ENCODE data around the gene ALOX12. TPM values are rescaled to one million over a fixed set of nuclear protein-coding genes. Genes with fewer than 3 reads are reported as not detected.
"Not testable (repeated sequence)": the region's sequence is repeated elsewhere in the genome, so short reads cannot be mapped to it uniquely, and the experiment has no call there.

The ALOX12 gene
- total RNA-seq, 2 donors from 2014 or later: not detected

GRCh38 chr17:7046127-7046724 is 50.4 kb downstream of the ALOX12 start:
- peak overlapping the region; percentile 77 to 84 for H3K27ac Mint-ChIP-seq
- DNase-seq (ENCODE audit: low spot score in 2 of 2) (no peak), ATAC-seq (peak; percentile 30 to 43)

GRCh38 chr17:7046725-7047397 is 51.0 kb downstream of the ALOX12 start:
- H3K27ac Mint-ChIP-seq: peak overlapping the region; percentile 13 to 77
- H3K9me3 Mint-ChIP-seq, H3K36me3 Mint-ChIP-seq: not testable (repeated sequence)
- peak; percentile 61 to 80 for DNase-seq (ENCODE audit: low spot score in 2 of 2)
- ATAC-seq: peak; percentile 23 to 28

More at GRCh38 chr17:7046127-7046724, 50.4 kb downstream of the ALOX12 start:
- Mint-ChIP-seq H3K36me3 (no peaks in the 10 kb centered on the region), H3K9me3 (no peaks in the 10 kb centered on the region)

- peak overlapping the region; percentile 52 to 77 for H3K27ac Mint-ChIP-seq
- no peaks in the 10 kb centered on the region for H3K9me3 Mint-ChIP-seq
- ATAC-seq (peak; percentile 77 to 87), DNase-seq (ENCODE audit: low spot score in 2 of 2) (no peak)
- H3K36me3 Mint-ChIP-seq: no peaks in the 10 kb centered on the region
Measured at GRCh38 chr17:7047566-7047965, 51.7 kb downstream of the ALOX12 start.

GRCh38 chr17:7048968-7049367 is 53.1 kb downstream of the ALOX12 start:
- no peak overlapping the region for H3K27ac Mint-ChIP-seq
- H3K9me3 Mint-ChIP-seq: no peaks in the 10 kb centered on the region
- DNase-seq (ENCODE audit: low spot score in 2 of 2) (no peak), ATAC-seq (no peak)
- H3K36me3 Mint-ChIP-seq: no peaks in the 10 kb centered on the region

- H3K36me3 Mint-ChIP-seq; DNase-seq (ENCODE audit: low spot score in 2 of 2); H3K27ac Mint-ChIP-seq; H3K9me3 Mint-ChIP-seq; ATAC-seq: not testable (repeated sequence)
Measured at GRCh38 chr17:7050583-7050982, 54.7 kb downstream of the ALOX12 start.

- no peak overlapping the region for H3K27ac Mint-ChIP-seq
- no peaks in the 10 kb centered on the region for H3K9me3 Mint-ChIP-seq
- H3K36me3 Mint-ChIP-seq: no peaks in the 10 kb centered on the region
- no peak for DNase-seq (ENCODE audit: low spot score in 2 of 2)
- no peak for ATAC-seq
Measured at GRCh38 chr17:7056386-7056785, 60.5 kb downstream of the ALOX12 start.

- no peak for DNase-seq (ENCODE audit: low spot score in 2 of 2)
- H3K36me3 Mint-ChIP-seq: no peaks in the 10 kb centered on the region
- H3K27ac Mint-ChIP-seq: peak overlapping the region in 1 of 2 donors; percentile 70
- no peak for ATAC-seq
- no peaks in the 10 kb centered on the region for H3K9me3 Mint-ChIP-seq
Measured at GRCh38 chr17:7058831-7059447, 63.1 kb downstream of the ALOX12 start.

Other genes starting within 250 kb of the ALOX12 start
- 10 to 100 TPM in 1 of 2 donors, 1 to 10 TPM in 1; 6.5 to 72.3 TPM for gene XAF1, start 240.0 kb upstream of the ALOX12 start, total RNA-seq
- gene FBXO39, start 219.8 kb upstream of the ALOX12 start, total RNA-seq: under 1 TPM in 1 of 2 donors, not detected in 1; 0.37 TPM
- gene TEKT1, start 164.3 kb upstream of the ALOX12 start, total RNA-seq: not detected
- 100 to 1,000 TPM; 127 to 217 TPM for gene RNASEK, start 16.6 kb downstream of the ALOX12 start, total RNA-seq
- under 1 TPM; 0.59 to 0.86 TPM for gene BCL6B, start 27.0 kb downstream of the ALOX12 start, total RNA-seq
- 10 to 100 TPM in 1 of 2 donors, 1 to 10 TPM in 1; 5.0 to 10.5 TPM for gene SLC16A13, start 40.0 kb downstream of the ALOX12 start, total RNA-seq
- gene SLC16A11, start 48.0 kb downstream of the ALOX12 start, total RNA-seq: 1 to 10 TPM in 1 of 2 donors, under 1 TPM in 1; 0.30 to 1.1 TPM
- not detected for gene CLEC10A, start 84.2 kb downstream of the ALOX12 start, total RNA-seq
- not detected for gene ASGR2, start 118.8 kb downstream of the ALOX12 start, total RNA-seq
- 1 to 10 TPM; 2.0 to 3.9 TPM for gene ASGR1, start 183.3 kb downstream of the ALOX12 start, total RNA-seq
- 10 to 100 TPM; 20.1 to 27.1 TPM for gene DLG4, start 223.8 kb downstream of the ALOX12 start, total RNA-seq
- gene ACADVL, start 223.9 kb downstream of the ALOX12 start, total RNA-seq: 100 to 1,000 TPM; 360 to 445 TPM
- 10 to 100 TPM; 56.2 to 73.4 TPM for gene DVL2, start 238.5 kb downstream of the ALOX12 start, total RNA-seq
- gene PHF23, start 243.4 kb downstream of the ALOX12 start, total RNA-seq: 10 to 100 TPM; 25.9 to 52.4 TPM
- gene GABARAP, start 246.4 kb downstream of the ALOX12 start, total RNA-seq: 100 to 1,000 TPM; 167 to 298 TPM

Measured in activated naive CD4-positive, alpha-beta T cell treated with anti-CD3 and anti-CD28 coated beads, Interleukin-2, amount 50 U/mL, for 72 hours (primary cell).